ENCODE data around the gene HSDL2. TPM values are rescaled to one million over a fixed set of nuclear protein-coding genes. Genes with fewer than 3 reads are reported as not detected.

Gene HSDL2
- polyA plus RNA-seq, 3 donors from 2014 or later, result 17.6 to 21.5 (median 18.8) TPM

GRCh38 chr9:112489876-112490666 lies 110.2 kb downstream of the HSDL2 start:
- peaks cover 5 to 22% (median 7%) of the 10 kb centered on the region in 3 donors for H3K27me3 Mint-ChIP-seq (ENCODE audit: low read depth in 3 of 3)
- H3K4me3 Mint-ChIP-seq, result no peak overlapping the region
- H3K27ac Mint-ChIP-seq, result no peak overlapping the region
- H3K9me3 Mint-ChIP-seq, result peaks cover 7 to 18% (median 9%) of the 10 kb centered on the region in 6 donors
- H3K36me3 Mint-ChIP-seq, result peaks cover 11 to 17% (median 13%) of the 10 kb centered on the region in 3 donors
- peaks cover 18 to 26% of the 10 kb centered on the region in 2 donors for H3K4me1 Mint-ChIP-seq
- DNase-seq, result no peak

GRCh38 chr9:112493393-112494137 lies 113.7 kb downstream of the HSDL2 start:
- Mint-ChIP-seq H3K27me3 (ENCODE audit: low read depth in 3 of 3) (peaks cover 0 to 5% (median 4%) of the 10 kb centered on the region in 3 donors), H3K9me3 (peaks cover 9 to 21% (median 12%) of the 10 kb centered on the region in 6 donors), H3K4me3 (no peak overlapping the region), H3K27ac (no peak overlapping the region), H3K36me3 (peaks cover 16 to 24% (median 18%) of the 10 kb centered on the region in 3 donors), H3K4me1 (no peaks in the 10 kb centered on the region)
- DNase-seq, result no peak

DNA sequence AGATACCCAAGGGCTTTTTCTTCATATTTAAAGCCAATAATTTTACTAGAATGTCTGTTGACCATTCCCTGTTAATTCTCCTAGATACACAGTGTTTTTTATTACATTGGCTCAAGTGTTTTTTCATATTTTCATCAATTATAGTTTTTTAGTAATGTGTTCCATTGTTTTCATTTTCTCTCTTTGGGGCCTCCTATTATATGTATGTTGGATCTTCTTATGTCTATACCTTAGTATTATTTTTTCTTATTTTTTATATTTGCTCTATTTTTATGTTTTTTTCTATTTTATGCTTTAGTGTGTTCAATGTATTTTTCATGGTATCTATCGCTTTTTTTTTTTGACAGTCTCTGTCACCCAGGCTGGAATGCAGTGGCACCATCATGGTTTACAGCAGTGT lies 114.2 kb downstream of the HSDL2 start:
- Mint-ChIP-seq H3K4me1 (no peaks in the 10 kb centered on the region), H3K27me3 (ENCODE audit: low read depth in 3 of 3) (peaks cover 0 to 5% (median 4%) of the 10 kb centered on the region in 3 donors), H3K4me3 (no peak overlapping the region), H3K36me3 (peaks cover 16 to 24% (median 18%) of the 10 kb centered on the region in 3 donors), H3K9me3 (peaks cover 9 to 21% (median 12%) of the 10 kb centered on the region in 6 donors), H3K27ac (no peak overlapping the region)
- DNase-seq, result no peak

GRCh38 chr9:112495614-112496013 lies 115.7 kb downstream of the HSDL2 start:
- Mint-ChIP-seq H3K4me1 (no peaks in the 10 kb centered on the region), H3K4me3 (no peak overlapping the region), H3K9me3 (peaks cover 9 to 21% (median 12%) of the 10 kb centered on the region in 6 donors), H3K27me3 (ENCODE audit: low read depth in 3 of 3) (peaks cover 0 to 4% (median 4%) of the 10 kb centered on the region in 3 donors), H3K27ac (no peak overlapping the region), H3K36me3 (peaks cover 16 to 24% (median 18%) of the 10 kb centered on the region in 3 donors)
- no peak for DNase-seq

DNA sequence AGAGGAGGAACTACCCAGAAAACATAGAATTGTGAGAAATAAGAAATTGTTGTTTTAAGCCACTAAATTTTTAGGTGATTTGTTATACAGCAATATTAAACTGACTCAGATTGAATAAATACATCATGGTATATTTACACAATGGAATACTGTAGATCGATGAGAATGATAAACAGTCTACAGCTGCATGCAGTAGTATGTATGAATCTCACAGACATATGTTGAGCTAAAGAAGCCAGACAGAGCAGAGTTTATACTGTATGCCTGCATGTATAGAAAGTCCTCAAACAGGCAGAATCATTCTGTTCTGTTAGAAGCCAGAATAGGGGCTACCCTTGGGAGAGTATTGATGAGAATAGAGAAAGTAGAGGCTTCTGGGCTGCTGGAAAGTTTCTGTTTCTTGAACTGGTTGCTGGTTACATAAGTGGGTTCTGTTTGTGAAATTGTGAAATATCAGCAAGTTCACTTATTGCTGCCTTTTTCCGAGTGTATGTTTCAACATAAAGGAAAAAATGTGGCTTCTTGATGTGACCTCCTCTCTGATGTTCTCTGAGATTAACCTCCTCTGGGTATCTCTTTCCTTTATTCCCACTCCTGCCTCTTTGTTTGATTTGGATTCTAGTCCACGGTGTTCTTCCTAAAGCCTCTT lies 116.3 kb downstream of the HSDL2 start:
- no peak for DNase-seq
- Mint-ChIP-seq H3K9me3 (peaks cover 9 to 21% (median 12%) of the 10 kb centered on the region in 6 donors), H3K27ac (no peak overlapping the region), H3K4me3 (no peak overlapping the region), H3K27me3 (ENCODE audit: low read depth in 3 of 3) (peaks cover 0 to 4% (median 4%) of the 10 kb centered on the region in 3 donors), H3K4me1 (no peaks in the 10 kb centered on the region), H3K36me3 (peaks cover 16 to 24% (median 18%) of the 10 kb centered on the region in 3 donors)

DNA sequence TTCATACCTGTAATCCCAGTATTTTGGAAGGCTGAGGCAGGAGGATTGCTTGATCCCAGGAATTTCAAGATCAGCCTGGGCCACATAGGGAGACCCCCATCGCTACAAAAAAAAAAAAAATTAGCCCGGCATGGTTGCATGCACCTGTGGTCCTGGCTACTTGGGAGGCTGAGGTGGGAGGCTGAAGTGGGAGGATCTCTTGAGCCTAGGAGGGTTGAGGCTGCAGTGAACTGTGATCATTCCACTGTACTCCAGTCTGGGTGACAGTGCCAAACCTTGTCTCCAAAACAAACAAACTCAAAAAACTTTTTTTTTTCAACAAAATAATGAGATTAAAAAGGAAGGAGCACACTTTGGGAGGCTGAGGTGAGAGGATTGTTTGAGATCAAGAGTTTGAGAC lies 120.9 kb downstream of the HSDL2 start:
- peaks cover 0 to 4% (median 0%) of the 10 kb centered on the region in 3 donors for H3K36me3 Mint-ChIP-seq
- no peak for DNase-seq
- H3K27ac Mint-ChIP-seq, result no peak overlapping the region
- no peak overlapping the region for H3K4me3 Mint-ChIP-seq
- H3K9me3 Mint-ChIP-seq, result no peaks in the 10 kb centered on the region
- H3K27me3 Mint-ChIP-seq (ENCODE audit: low read depth in 3 of 3), result peaks cover 0 to 4% (median 0%) of the 10 kb centered on the region in 3 donors
- no peaks in the 10 kb centered on the region for H3K4me1 Mint-ChIP-seq

- DNase-seq, result no peak
- H3K36me3 Mint-ChIP-seq, result peaks cover 0 to 4% (median 0%) of the 10 kb centered on the region in 3 donors
- no peak overlapping the region for H3K4me3 Mint-ChIP-seq
- H3K4me1 Mint-ChIP-seq, result no peaks in the 10 kb centered on the region
- H3K27me3 Mint-ChIP-seq (ENCODE audit: low read depth in 3 of 3), result peaks cover 0 to 4% (median 0%) of the 10 kb centered on the region in 3 donors
- no peaks in the 10 kb centered on the region for H3K9me3 Mint-ChIP-seq
- no peak overlapping the region for H3K27ac Mint-ChIP-seq
Measured at GRCh38 chr9:112501287-112501686, 121.4 kb downstream of the HSDL2 start.

DNA sequence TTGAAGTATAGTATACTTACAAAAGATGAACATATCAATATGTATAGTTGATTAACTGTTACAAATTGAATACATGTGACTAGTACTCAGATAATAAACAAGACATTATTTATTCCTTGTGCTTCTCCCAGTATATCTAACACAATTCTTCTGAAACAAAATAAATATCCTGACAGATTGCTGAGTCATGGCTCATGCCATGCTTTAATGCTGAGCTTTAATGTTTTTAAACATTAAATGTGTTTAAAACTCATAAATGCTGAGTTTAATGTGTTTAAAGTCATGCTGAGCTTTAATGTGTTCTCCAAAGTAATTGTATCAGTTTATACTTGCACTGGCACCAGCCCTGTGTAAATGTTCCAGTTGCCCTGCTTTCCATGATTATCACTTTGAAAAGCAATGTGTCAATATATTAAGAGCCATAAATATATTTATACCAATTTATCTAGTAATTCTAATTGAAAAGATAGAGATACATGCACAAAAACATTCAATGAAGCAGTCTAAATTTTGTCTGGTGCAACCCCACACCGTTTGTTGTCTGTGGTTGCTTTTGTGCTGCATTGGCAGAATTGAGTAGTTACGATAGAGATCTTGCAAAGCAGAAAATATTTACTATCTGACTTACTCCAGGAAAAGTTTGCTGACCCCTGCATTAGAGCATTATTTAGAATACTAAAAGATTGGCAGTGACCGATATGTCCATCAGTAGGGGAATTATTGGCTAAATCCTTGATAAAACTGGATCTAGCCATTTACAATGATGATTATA lies 122.5 kb downstream of the HSDL2 start:
- Mint-ChIP-seq H3K27ac (no peak overlapping the region), H3K4me1 (no peaks in the 10 kb centered on the region), H3K9me3 (no peaks in the 10 kb centered on the region), H3K36me3 (peaks cover 0 to 4% (median 0%) of the 10 kb centered on the region in 3 donors), H3K27me3 (ENCODE audit: low read depth in 3 of 3) (peaks cover 0 to 3% (median 0%) of the 10 kb centered on the region in 3 donors), H3K4me3 (no peak overlapping the region)
- no peak for DNase-seq

- H3K9me3 Mint-ChIP-seq, result no peaks in the 10 kb centered on the region
- no peak overlapping the region for H3K27ac Mint-ChIP-seq
- peaks cover 0 to 3% (median 0%) of the 10 kb centered on the region in 3 donors for H3K27me3 Mint-ChIP-seq (ENCODE audit: low read depth in 3 of 3)
- peaks cover 0 to 4% (median 0%) of the 10 kb centered on the region in 3 donors for H3K36me3 Mint-ChIP-seq
- H3K4me3 Mint-ChIP-seq, result no peak overlapping the region
- no peaks in the 10 kb centered on the region for H3K4me1 Mint-ChIP-seq
- DNase-seq, result no peak
Measured at GRCh38 chr9:112503170-112503569, 123.3 kb downstream of the HSDL2 start.

DNA sequence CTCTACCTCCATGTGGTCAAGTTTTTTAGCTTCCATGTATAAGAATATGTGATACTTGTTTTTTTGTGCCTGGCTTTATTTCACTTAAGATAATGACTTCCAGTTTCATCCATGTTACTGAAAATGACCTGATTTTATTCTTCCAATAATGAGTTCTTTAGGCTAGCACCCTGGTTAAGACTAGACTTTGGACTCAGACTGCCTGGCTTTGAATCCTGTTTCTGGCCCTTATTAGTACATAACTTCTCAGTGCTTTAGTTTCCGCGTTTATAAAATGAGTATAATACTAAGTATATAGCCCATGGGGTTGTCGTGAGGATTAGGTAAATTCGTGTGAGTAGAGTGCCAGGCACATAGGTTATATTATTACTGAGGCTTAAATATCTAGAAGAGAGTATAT lies 125.2 kb downstream of the HSDL2 start:
- no peak overlapping the region for H3K4me3 Mint-ChIP-seq
- DNase-seq, result no peak
- peaks cover 0 to 3% (median 0%) of the 10 kb centered on the region in 3 donors for H3K27me3 Mint-ChIP-seq (ENCODE audit: low read depth in 3 of 3)
- peaks cover 0 to 4% (median 0%) of the 10 kb centered on the region in 3 donors for H3K36me3 Mint-ChIP-seq
- no peaks in the 10 kb centered on the region for H3K9me3 Mint-ChIP-seq
- no peak overlapping the region for H3K27ac Mint-ChIP-seq
- H3K4me1 Mint-ChIP-seq, result no peaks in the 10 kb centered on the region

DNA sequence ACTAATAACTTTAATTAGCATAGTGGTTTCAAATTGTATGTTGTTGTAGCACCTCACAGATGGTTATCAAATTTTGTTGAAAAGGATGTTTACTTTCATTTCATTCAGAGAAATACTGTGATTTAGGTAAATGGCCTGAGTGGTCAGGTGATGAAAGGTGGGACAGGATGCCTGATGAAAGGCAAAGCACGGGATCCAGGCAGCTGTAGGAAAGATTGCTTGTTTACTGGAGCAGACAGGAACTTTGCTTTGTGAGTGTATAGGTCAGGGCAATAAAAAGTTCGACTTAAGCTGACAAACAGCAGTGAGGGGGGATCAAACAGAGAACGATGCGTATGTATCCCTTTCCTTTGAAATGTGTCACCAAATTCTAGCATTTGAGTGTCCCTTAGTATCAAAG lies 125.7 kb downstream of the HSDL2 start:
- Mint-ChIP-seq H3K36me3 (peaks cover 0 to 4% (median 0%) of the 10 kb centered on the region in 3 donors), H3K27me3 (ENCODE audit: low read depth in 3 of 3) (peaks cover 0 to 3% (median 0%) of the 10 kb centered on the region in 3 donors), H3K4me3 (no peak overlapping the region), H3K9me3 (no peaks in the 10 kb centered on the region), H3K27ac (no peak overlapping the region), H3K4me1 (no peaks in the 10 kb centered on the region)
- DNase-seq, result no peak

DNA sequence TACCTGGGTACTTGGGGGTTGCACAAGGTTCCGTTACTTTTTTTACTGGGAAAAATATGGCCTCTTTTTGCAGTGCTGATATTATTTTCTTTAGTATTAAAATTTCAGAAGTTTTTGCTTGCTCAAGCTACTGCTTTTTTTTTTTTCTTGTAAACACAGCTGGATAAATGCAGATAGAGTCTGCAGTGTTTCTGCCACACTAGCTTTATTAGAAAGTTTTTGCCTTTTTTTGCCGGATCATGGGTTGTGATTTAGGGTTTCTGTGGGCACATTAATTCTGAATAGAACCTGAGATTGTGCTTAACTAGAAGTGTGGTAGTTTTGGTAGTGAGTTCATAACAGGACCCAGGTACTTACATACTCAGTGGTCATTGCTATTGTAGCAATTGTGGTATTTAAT lies 126.7 kb downstream of the HSDL2 start:
- Mint-ChIP-seq H3K4me3 (no peak overlapping the region), H3K9me3 (no peaks in the 10 kb centered on the region), H3K4me1 (no peaks in the 10 kb centered on the region), H3K27ac (no peak overlapping the region), H3K27me3 (ENCODE audit: low read depth in 3 of 3) (peaks cover 0 to 3% (median 0%) of the 10 kb centered on the region in 3 donors), H3K36me3 (peaks cover 0 to 4% (median 0%) of the 10 kb centered on the region in 3 donors)
- no peak for DNase-seq

Measured in immature natural killer cell (primary cell).